Endodermal cell (in vitro differentiated cells): ENCODE data around the gene RASEF. TPM values are rescaled to one million over a fixed set of nuclear protein-coding genes. Genes with fewer than 3 reads are reported as not detected.

ENCODE experiments used
- DNase-seq: peaks from one replicate; pipeline ENCODE4 v3.0.0-alpha.2; 2017
- H3K27ac ChIP-seq: 2 replicates; pipeline ENCODE4 v1.5.1; 2013; ENCODE audit warnings: mild to moderate bottlenecking, low read depth, low read length, moderate library complexity
- H3K27me3 ChIP-seq: 2 replicates; pipeline ENCODE4 v1.6.1; 2013; ENCODE audit warnings: mild to moderate bottlenecking, low read length, moderate library complexity; ENCODE audit not compliant: insufficient read depth, control insufficient read depth, poor library complexity, severe bottlenecking
- H3K36me3 ChIP-seq: 2 replicates; pipeline ENCODE4 v1.7.0; 2013; ENCODE audit warnings: mild to moderate bottlenecking, low read length, moderate library complexity; ENCODE audit not compliant: control insufficient read depth, insufficient read depth
- H3K4me1 ChIP-seq: one replicate; pipeline ENCODE4 v1.7.0; 2013; ENCODE audit warnings: low read length; ENCODE audit not compliant: control insufficient read depth, insufficient read depth
- H3K4me3 ChIP-seq: 2 replicates; pipeline ENCODE4 v1.5.1; 2013; ENCODE audit warnings: mild to moderate bottlenecking, low read length, moderate library complexity
- H3K9ac ChIP-seq: 2 replicates; pipeline ENCODE4 v1.6.1; 2013; ENCODE audit warnings: mild to moderate bottlenecking, low read length, moderate library complexity; ENCODE audit not compliant: poor library complexity, severe bottlenecking; ENCODE audit errors: extremely low read depth
- H3K9me3 ChIP-seq: 2 replicates; pipeline ENCODE4 v1.6.1; 2013; ENCODE audit warnings: mild to moderate bottlenecking, low read length, moderate library complexity; ENCODE audit not compliant: control insufficient read depth
- H3K27ac Mint-ChIP-seq: 2 replicates; pipeline ENCODE4 v1.8.0; 2020; ENCODE audit warnings: mixed read lengths
- H3K27me3 Mint-ChIP-seq: 2 replicates; pipeline ENCODE4 v1.8.0; 2021; ENCODE audit warnings: mild to moderate bottlenecking, mixed read lengths; ENCODE audit not compliant: insufficient read depth
- H3K36me3 Mint-ChIP-seq: 2 replicates; pipeline ENCODE4 v1.8.0; 2020; ENCODE audit warnings: low read depth, mixed read lengths
- H3K4me1 Mint-ChIP-seq: 2 replicates; pipeline ENCODE4 v1.8.0; 2020; ENCODE audit warnings: mixed read lengths
- H3K4me3 Mint-ChIP-seq: 2 replicates; pipeline ENCODE4 v1.8.0; 2020; ENCODE audit warnings: mild to moderate bottlenecking, moderate library complexity, mixed read lengths
- H3K9me3 Mint-ChIP-seq: 2 replicates; pipeline ENCODE4 v1.8.0; 2020; ENCODE audit warnings: mild to moderate bottlenecking, mixed read lengths
- WGBS, 2 experiments: methylation state at CpG; one replicate each; pipeline versions ENCODE4 v1.1.5 to v1.1.7; 2013; ENCODE audit warnings: missing lambda C conversion rate in 2 of 2, mixed read lengths in 1 of 2; ENCODE audit not compliant: insufficient coverage in 1 of 2, insufficient read length in 1 of 2; 5-methylcytosine and 5-hydroxymethylcytosine counted together
- total RNA-seq, 2 donors: library from RNA; stranded (reverse); fragmentation: NEBNext Ultra II Directional in 1 of 2; extraction: Animal tissue kit (Norgen Biotek cat#: 25700) in 1 of 2; gene quantifications; 2 replicates in 1 of 2; 3 replicates in 1 of 2; pipeline ENCODE4 v1.2.1, GENCODE V29; 2021
- TF ChIP-seq, protein P1 (sequence below): fragments of 200-600 bp; sonication (generic); conservative IDR thresholded peaks from 2 replicates; pipeline ENCODE4 v1.5.0; 2021; ENCODE audit warnings: antibody characterized with exemption, mild to moderate bottlenecking

The RASEF gene
- total RNA-seq, 2 donors from 2014 or later = 1.1 to 1.7 TPM

GRCh38 chr9:83005963-83006362, 57.0 kb downstream of the RASEF start:
- no peak overlapping the region for H3K9ac ChIP-seq
- H3K4me1 ChIP-seq = no peaks in the 10 kb centered on the region

DNA sequence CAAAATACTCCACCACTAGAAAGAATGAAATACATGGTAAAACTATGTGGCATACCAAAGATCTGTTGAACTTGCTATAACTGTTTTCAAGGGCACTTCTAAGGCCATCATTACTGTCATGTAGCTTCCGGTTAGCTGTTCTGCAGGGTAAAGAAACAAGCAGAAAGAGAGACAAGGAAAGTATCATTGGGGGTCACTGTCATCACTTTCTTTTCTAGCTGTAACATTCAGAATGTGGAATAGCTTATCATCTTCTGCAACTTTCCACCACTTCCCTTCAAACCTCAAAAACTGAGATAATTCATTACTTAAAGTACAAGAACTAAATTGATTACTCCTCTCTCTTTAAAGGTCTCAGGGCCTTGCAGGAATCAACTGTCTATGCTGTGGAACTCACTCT, 57.6 kb downstream of the RASEF start:
- Histone ChIP-seq H3K27ac (no peak overlapping the region), H3K9ac (no peak overlapping the region), H3K4me3 (no peak overlapping the region), H3K27me3 (no peaks in the 10 kb centered on the region), H3K4me1 (no peaks in the 10 kb centered on the region), H3K36me3 (no peaks in the 10 kb centered on the region), H3K9me3 (no peaks in the 10 kb centered on the region)
- Mint-ChIP-seq H3K4me1 (no peaks in the 10 kb centered on the region), H3K27me3 (no peaks in the 10 kb centered on the region), H3K9me3 (no peaks in the 10 kb centered on the region), H3K4me3 (no peak overlapping the region), H3K27ac (no peak overlapping the region), H3K36me3 (no peaks in the 10 kb centered on the region)
- TF ChIP-seq, protein P1, sequence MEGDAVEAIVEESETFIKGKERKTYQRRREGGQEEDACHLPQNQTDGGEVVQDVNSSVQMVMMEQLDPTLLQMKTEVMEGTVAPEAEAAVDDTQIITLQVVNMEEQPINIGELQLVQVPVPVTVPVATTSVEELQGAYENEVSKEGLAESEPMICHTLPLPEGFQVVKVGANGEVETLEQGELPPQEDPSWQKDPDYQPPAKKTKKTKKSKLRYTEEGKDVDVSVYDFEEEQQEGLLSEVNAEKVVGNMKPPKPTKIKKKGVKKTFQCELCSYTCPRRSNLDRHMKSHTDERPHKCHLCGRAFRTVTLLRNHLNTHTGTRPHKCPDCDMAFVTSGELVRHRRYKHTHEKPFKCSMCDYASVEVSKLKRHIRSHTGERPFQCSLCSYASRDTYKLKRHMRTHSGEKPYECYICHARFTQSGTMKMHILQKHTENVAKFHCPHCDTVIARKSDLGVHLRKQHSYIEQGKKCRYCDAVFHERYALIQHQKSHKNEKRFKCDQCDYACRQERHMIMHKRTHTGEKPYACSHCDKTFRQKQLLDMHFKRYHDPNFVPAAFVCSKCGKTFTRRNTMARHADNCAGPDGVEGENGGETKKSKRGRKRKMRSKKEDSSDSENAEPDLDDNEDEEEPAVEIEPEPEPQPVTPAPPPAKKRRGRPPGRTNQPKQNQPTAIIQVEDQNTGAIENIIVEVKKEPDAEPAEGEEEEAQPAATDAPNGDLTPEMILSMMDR = no peak
- WGBS, 2 experiments = 88 to 89% methylated on average over 1 of the region's 1 CpG
- no peak for DNase-seq

More at GRCh38 chr9:83005963-83006362, 57.0 kb downstream of the RASEF start:
- Mint-ChIP-seq H3K27ac (no peak overlapping the region), H3K9me3 (no peaks in the 10 kb centered on the region), H3K4me3 (no peak overlapping the region), H3K36me3 (no peaks in the 10 kb centered on the region), H3K27me3 (no peaks in the 10 kb centered on the region), H3K4me1 (no peaks in the 10 kb centered on the region)
- Histone ChIP-seq H3K9me3 (no peaks in the 10 kb centered on the region), H3K4me3 (no peak overlapping the region), H3K27me3 (no peaks in the 10 kb centered on the region), H3K27ac (no peak overlapping the region), H3K36me3 (no peaks in the 10 kb centered on the region)
- DNase-seq = no peak
- TF ChIP-seq, protein P1 = no peak
- WGBS, 2 experiments = 94 to 100% methylated on average over 2 of the region's 2 CpGs

DNA sequence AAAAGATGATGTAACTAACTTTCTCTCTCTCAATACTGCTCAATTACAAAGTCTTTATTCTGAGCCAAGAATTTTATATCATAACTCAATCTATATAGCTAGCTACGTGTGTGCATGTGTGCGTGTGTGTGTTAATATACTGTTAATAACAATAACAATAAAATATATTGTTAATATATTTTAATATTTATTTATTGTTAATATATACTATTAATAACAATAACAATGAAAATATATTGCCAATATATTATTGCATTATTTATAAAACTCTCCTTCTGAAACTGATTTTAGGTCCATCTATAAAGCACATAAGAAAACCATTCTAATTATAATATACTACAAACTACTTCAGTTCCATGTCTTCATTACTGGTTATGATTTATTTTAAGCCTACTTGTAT, 60.6 kb downstream of the RASEF start:
- Mint-ChIP-seq H3K27ac (no peak overlapping the region), H3K36me3 (no peaks in the 10 kb centered on the region), H3K9me3 (no peaks in the 10 kb centered on the region), H3K27me3 (no peaks in the 10 kb centered on the region), H3K4me3 (no peak overlapping the region), H3K4me1 (no peaks in the 10 kb centered on the region)
- no CpG with 5 or more reads among the region's 2 CpGs for WGBS, 2 experiments
- DNase-seq = no peak
- H3K9ac ChIP-seq = no peak overlapping the region
- H3K9me3 ChIP-seq = no peaks in the 10 kb centered on the region
- H3K27me3 ChIP-seq = no peaks in the 10 kb centered on the region
- TF ChIP-seq, protein P1 = no peak
- H3K27ac ChIP-seq = no peak overlapping the region
- no peak overlapping the region for H3K4me3 ChIP-seq
- H3K36me3 ChIP-seq = no peaks in the 10 kb centered on the region
- no peaks in the 10 kb centered on the region for H3K4me1 ChIP-seq
